ENCODE measurements around the gene ZC3H7A. TPM values are rescaled to one million over a fixed set of nuclear protein-coding genes. Genes with fewer than 3 reads are reported as not detected.
A peak's percentile ranks its signal among the peaks of the same experiment; 100 is the strongest.

ZC3H7A gene
- total RNA-seq, 2 experiments from 2014 or later = 65.1 to 75.5 TPM

- H3K4me3 Mint-ChIP-seq = peak within 1 kb of the TSS; percentile 89
- intact Hi-C loops (cut with micrococcal nuclease) = loop anchor here (1.0 to 5.0 kb wide), 6 partner anchors 41 to 326 kb away; partner anchors contain the start of genes RSL1D1 and ZC3H7A
- peaks cover 47% of the 10 kb centered on the region for H3K4me1 Mint-ChIP-seq (ENCODE audit: low read depth)
- ChIA-PET POLR2A (interaction anchor here (0.6 to 4.3 kb wide), 17 partner anchors 8 to 776 kb away, joined by 3 to 50 read pairs (median 4); partner anchors contain the start of genes GSPT1, LITAF, RSL1D1 and SOCS1), CTCF (interaction anchor here (0.9 to 5.7 kb wide), 8 partner anchors 24 to 211 kb away, joined by 3 to 38 read pairs (median 4); partner anchors contain the start of gene ZC3H7A)
- peak; percentile 99 for DNase-seq
- peak within 1 kb of the TSS; percentile 94 for H3K27ac Mint-ChIP-seq
- peaks cover 19% of the 10 kb centered on the region for H3K36me3 Mint-ChIP-seq
- H3K9me3 Mint-ChIP-seq = no peaks in the 10 kb centered on the region
- H3K27me3 Mint-ChIP-seq = no peaks in the 10 kb centered on the region
Measured at GRCh38 chr16:11742536-11743307, 54.3 kb downstream of the ZC3H7A start, which contains the start of gene TXNDC11. TXNDC11 (minus strand) TSS chr16:11742857; CDS start chr16:11742730, 127 bp downstream.

GRCh38 chr16:11742093-11742535 lies 54.9 kb downstream of the ZC3H7A start:
- intact Hi-C loops (cut with micrococcal nuclease) = loop anchor here (1.0 to 5.0 kb wide), 5 partner anchors 41 to 174 kb away; partner anchors contain the start of genes RSL1D1 and ZC3H7A
- Mint-ChIP-seq H3K27me3 (no peaks in the 10 kb centered on the region), H3K4me3 (peak overlapping the region; percentile 89), H3K27ac (peak overlapping the region; percentile 89), H3K36me3 (peaks cover 19% of the 10 kb centered on the region), H3K9me3 (no peaks in the 10 kb centered on the region), H3K4me1 (ENCODE audit: low read depth) (peaks cover 51% of the 10 kb centered on the region)
- POLR2A ChIA-PET = interaction anchor here (0.6 to 4.3 kb wide), 17 partner anchors 9 to 776 kb away, joined by 3 to 50 read pairs (median 3); partner anchors contain the start of genes GSPT1, LITAF, RSL1D1 and SOCS1
- DNase-seq = peak; percentile 65
- CTCF ChIA-PET = interaction anchor here (1.1 to 5.7 kb wide), 5 partner anchors 23 to 55 kb away, joined by 3 to 38 read pairs (median 4); partner anchors contain the start of gene ZC3H7A

DNA sequence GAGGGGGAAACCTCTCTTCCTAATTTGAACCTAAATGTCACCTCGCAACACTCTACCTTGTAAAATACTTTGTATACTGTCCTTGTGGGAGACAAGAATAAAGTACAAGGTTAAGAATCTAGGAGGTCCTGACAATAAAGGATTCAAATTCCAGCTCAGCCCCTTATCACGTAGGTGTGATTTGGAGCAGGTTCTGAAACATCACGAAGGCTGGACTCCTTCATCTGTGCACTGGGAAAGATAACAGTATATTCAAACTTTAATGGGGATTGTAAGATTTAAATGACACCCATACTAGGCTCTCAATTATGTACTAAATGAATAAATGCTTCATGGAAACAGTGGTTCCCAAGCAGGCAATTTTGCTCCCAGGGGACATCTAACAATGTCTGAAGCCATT lies 56.5 kb downstream of the ZC3H7A start:
- H3K36me3 Mint-ChIP-seq = peaks cover 27% of the 10 kb centered on the region
- POLR2A ChIA-PET = interaction anchor here (4.3 kb wide), 1 partner anchor 57 kb away, joined by 50 read pairs; the partner anchor contains the start of gene ZC3H7A
- peaks cover 61% of the 10 kb centered on the region for H3K4me1 Mint-ChIP-seq (ENCODE audit: low read depth)
- intact Hi-C loops (cut with micrococcal nuclease) = loop anchor here (5.0 kb wide), 1 partner anchor 158 kb away; no protein-coding TSS in a partner anchor
- DNase-seq = no peak
- CTCF ChIA-PET = interaction anchor here (5.7 kb wide), 1 partner anchor 57 kb away, joined by 38 read pairs; the partner anchor contains the start of gene ZC3H7A
- H3K9me3 Mint-ChIP-seq = no peaks in the 10 kb centered on the region
- no peaks in the 10 kb centered on the region for H3K27me3 Mint-ChIP-seq
- H3K27ac Mint-ChIP-seq = peak overlapping the region; percentile 32
- peak overlapping the region; percentile 89 for H3K4me3 Mint-ChIP-seq

GRCh38 chr16:11738742-11739544 lies 58.1 kb downstream of the ZC3H7A start:
- H3K36me3 Mint-ChIP-seq = peaks cover 35% of the 10 kb centered on the region
- H3K27ac Mint-ChIP-seq = peak overlapping the region; percentile 2
- no peaks in the 10 kb centered on the region for H3K9me3 Mint-ChIP-seq
- intact Hi-C loops (cut with micrococcal nuclease) = no loop called here
- no peaks in the 10 kb centered on the region for H3K27me3 Mint-ChIP-seq
- H3K4me3 Mint-ChIP-seq = peak overlapping the region; percentile 27
- peaks cover 66% of the 10 kb centered on the region for H3K4me1 Mint-ChIP-seq (ENCODE audit: low read depth)
- ChIA-PET POLR2A (interaction anchor here (1.5 kb wide), 1 partner anchor 58 kb away, joined by 4 read pairs; no protein-coding TSS in a partner anchor), CTCF (interaction anchor here (0.6 to 5.7 kb wide), 2 partner anchors 58 to 248 kb away, joined by 3 to 38 read pairs; partner anchors contain the start of gene ZC3H7A)
- DNase-seq = no peak

- no peak overlapping the region for H3K27ac Mint-ChIP-seq
- H3K36me3 Mint-ChIP-seq = peaks cover 44% of the 10 kb centered on the region
- H3K4me1 Mint-ChIP-seq (ENCODE audit: low read depth) = peaks cover 62% of the 10 kb centered on the region
- DNase-seq = no peak
- POLR2A ChIA-PET = no interaction called here
- H3K4me3 Mint-ChIP-seq = no peak overlapping the region
- CTCF ChIA-PET = interaction anchor here (0.6 to 1.3 kb wide), 2 partner anchors 204 to 366 kb away, joined by 3 to 4 read pairs; no protein-coding TSS in a partner anchor
- H3K9me3 Mint-ChIP-seq = no peaks in the 10 kb centered on the region
- intact Hi-C loops (cut with micrococcal nuclease) = no loop called here
- no peaks in the 10 kb centered on the region for H3K27me3 Mint-ChIP-seq
Measured at GRCh38 chr16:11737713-11738112, 59.3 kb downstream of the ZC3H7A start.

DNA sequence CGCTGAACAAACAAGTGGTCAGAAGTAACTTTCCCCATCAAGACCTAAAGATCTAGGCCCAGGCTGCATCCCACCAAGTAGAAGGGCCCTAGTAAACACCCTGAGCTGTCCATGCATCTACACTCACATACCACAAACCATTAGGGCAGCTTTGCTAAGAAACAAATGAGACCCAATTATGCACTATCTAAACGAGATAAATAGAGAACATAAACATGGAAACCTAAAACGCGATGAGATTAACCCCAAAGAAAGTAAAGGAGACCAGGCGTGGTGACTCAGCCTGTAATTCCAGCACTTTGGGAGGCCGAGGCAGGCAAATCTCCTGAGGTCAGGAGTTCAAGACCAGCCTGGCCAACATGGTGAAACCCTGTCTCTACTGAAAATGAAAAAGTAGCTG lies 60.2 kb downstream of the ZC3H7A start:
- POLR2A ChIA-PET = no interaction called here
- Mint-ChIP-seq H3K4me1 (ENCODE audit: low read depth) (peaks cover 66% of the 10 kb centered on the region), H3K27me3 (no peaks in the 10 kb centered on the region), H3K4me3 (no peak overlapping the region), H3K36me3 (peaks cover 50% of the 10 kb centered on the region), H3K9me3 (no peaks in the 10 kb centered on the region), H3K27ac (no peak overlapping the region)
- intact Hi-C loops (cut with micrococcal nuclease) = no loop called here
- DNase-seq = no peak
- CTCF ChIA-PET = interaction anchor here (1.0 to 2.1 kb wide), 3 partner anchors 22 to 365 kb away, joined by 4 to 11 read pairs (median 5); partner anchors contain the start of gene ZC3H7A

- no peak for DNase-seq
- intact Hi-C loops (cut with micrococcal nuclease) = no loop called here
- Mint-ChIP-seq H3K27me3 (no peaks in the 10 kb centered on the region), H3K9me3 (no peaks in the 10 kb centered on the region), H3K4me3 (no peak overlapping the region), H3K36me3 (peaks cover 49% of the 10 kb centered on the region), H3K4me1 (ENCODE audit: low read depth) (peaks cover 58% of the 10 kb centered on the region), H3K27ac (no peak overlapping the region)
- POLR2A ChIA-PET = no interaction called here
- CTCF ChIA-PET = interaction anchor here (0.7 to 2.1 kb wide), 2 partner anchors 21 to 62 kb away, joined by 3 to 11 read pairs; partner anchors contain the start of gene ZC3H7A
Measured at GRCh38 chr16:11735787-11736186, 61.3 kb downstream of the ZC3H7A start.

GRCh38 chr16:11734653-11735043 lies 62.4 kb downstream of the ZC3H7A start:
- H3K4me1 Mint-ChIP-seq (ENCODE audit: low read depth) = peaks cover 56% of the 10 kb centered on the region
- peaks cover 51% of the 10 kb centered on the region for H3K36me3 Mint-ChIP-seq
- ChIA-PET POLR2A (no interaction called here), CTCF (interaction anchor here (0.7 to 0.9 kb wide), 2 partner anchors 62 to 333 kb away, joined by 3 to 4 read pairs; partner anchors contain the start of gene ZC3H7A)
- H3K9me3 Mint-ChIP-seq = no peaks in the 10 kb centered on the region
- intact Hi-C loops (cut with micrococcal nuclease) = no loop called here
- H3K27me3 Mint-ChIP-seq = no peaks in the 10 kb centered on the region
- DNase-seq = no peak
- peak overlapping the region; percentile 11 for H3K27ac Mint-ChIP-seq
- no peak overlapping the region for H3K4me3 Mint-ChIP-seq

- no peak overlapping the region for H3K4me3 Mint-ChIP-seq
- no peaks in the 10 kb centered on the region for H3K9me3 Mint-ChIP-seq
- H3K27me3 Mint-ChIP-seq = no peaks in the 10 kb centered on the region
- CTCF ChIA-PET = interaction anchor here (0.7 to 0.9 kb wide), 2 partner anchors 63 to 333 kb away, joined by 3 to 4 read pairs; partner anchors contain the start of gene ZC3H7A
- POLR2A ChIA-PET = no interaction called here
- intact Hi-C loops (cut with micrococcal nuclease) = no loop called here
- peaks cover 56% of the 10 kb centered on the region for H3K4me1 Mint-ChIP-seq (ENCODE audit: low read depth)
- peaks cover 55% of the 10 kb centered on the region for H3K36me3 Mint-ChIP-seq
- H3K27ac Mint-ChIP-seq = peak overlapping the region; percentile 11
- DNase-seq = no peak
Measured at GRCh38 chr16:11734025-11734652, 62.9 kb downstream of the ZC3H7A start.

DNA sequence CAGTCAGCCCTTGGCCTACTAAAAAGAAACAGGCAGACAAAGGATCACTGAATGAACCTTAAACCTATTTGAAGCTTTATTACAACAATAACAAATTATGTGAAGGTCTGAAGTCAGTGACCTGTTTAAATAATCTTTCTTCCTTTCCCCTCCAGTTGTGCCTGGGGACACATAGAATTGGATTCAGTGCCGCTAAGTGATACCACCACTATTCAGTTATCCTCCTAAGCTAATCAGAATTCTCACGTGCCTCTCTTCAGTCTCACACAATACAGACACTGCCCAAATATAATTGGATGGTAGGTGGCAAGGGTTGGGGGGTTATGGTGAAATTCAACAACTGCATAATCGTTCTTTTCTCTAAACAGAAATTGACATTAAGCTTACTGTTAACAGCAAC lies 65.8 kb downstream of the ZC3H7A start:
- intact Hi-C loops (cut with micrococcal nuclease) = no loop called here
- Mint-ChIP-seq H3K4me3 (no peak overlapping the region), H3K36me3 (peaks cover 60% of the 10 kb centered on the region), H3K4me1 (ENCODE audit: low read depth) (peaks cover 47% of the 10 kb centered on the region), H3K9me3 (no peaks in the 10 kb centered on the region), H3K27me3 (no peaks in the 10 kb centered on the region), H3K27ac (no peak overlapping the region)
- ChIA-PET CTCF (interaction anchor here (1.4 to 1.7 kb wide), 2 partner anchors 16 to 17 kb away, joined by 5 to 7 read pairs; no protein-coding TSS in a partner anchor), POLR2A (interaction anchor here (0.7 kb wide), 1 partner anchor 11 kb away, joined by 5 read pairs; no protein-coding TSS in a partner anchor)
- no peak for DNase-seq

GRCh38 chr16:11729787-11730186 lies 67.3 kb downstream of the ZC3H7A start:
- no peak overlapping the region for H3K27ac Mint-ChIP-seq
- no peak for DNase-seq
- no peak overlapping the region for H3K4me3 Mint-ChIP-seq
- H3K27me3 Mint-ChIP-seq = no peaks in the 10 kb centered on the region
- POLR2A ChIA-PET = no interaction called here
- peaks cover 53% of the 10 kb centered on the region for H3K36me3 Mint-ChIP-seq
- H3K4me1 Mint-ChIP-seq (ENCODE audit: low read depth) = peaks cover 45% of the 10 kb centered on the region
- intact Hi-C loops (cut with micrococcal nuclease) = no loop called here
- CTCF ChIA-PET = no interaction called here
- no peaks in the 10 kb centered on the region for H3K9me3 Mint-ChIP-seq

All from activated CD4-positive, alpha-beta memory T cell treated with anti-CD3 and anti-CD28 coated beads for 36 hours (primary cell).